Progenitor cell of endocrine pancreas (in vitro differentiated cells): Measurements from ENCODE around the gene BTN3A1. TPM values are rescaled to one million over a fixed set of nuclear protein-coding genes. Genes with fewer than 3 reads are reported as not detected.
"Not testable (repeated sequence)": the region's sequence is repeated elsewhere in the genome, so short reads cannot be mapped to it uniquely, and the experiment has no call there.

Source experiments
- DNase-seq: peaks from one replicate; pipeline ENCODE4 v3.0.0; 2021; ENCODE audit warnings: low spot score; ENCODE audit not compliant: unreplicated experiment
- H3K27ac Mint-ChIP-seq: 2 replicates; pipeline ENCODE4 v1.8.0; 2021; ENCODE audit warnings: mild to moderate bottlenecking, moderate library complexity, mixed read lengths
- H3K27me3 Mint-ChIP-seq: 2 replicates; pipeline ENCODE4 v1.8.0; 2021; ENCODE audit warnings: mixed read lengths
- H3K36me3 Mint-ChIP-seq: 2 replicates; pipeline ENCODE4 v1.8.0; 2022; ENCODE audit warnings: mixed read lengths; ENCODE audit not compliant: insufficient read depth
- H3K4me1 Mint-ChIP-seq: 2 replicates; pipeline ENCODE4 v1.8.0; 2021; ENCODE audit warnings: low read depth, mixed read lengths
- H3K4me3 Mint-ChIP-seq: 2 replicates; pipeline ENCODE4 v1.8.0; 2021; ENCODE audit warnings: low read depth, mild to moderate bottlenecking, moderate library complexity, mixed read lengths
- H3K9me3 Mint-ChIP-seq: 2 replicates; pipeline ENCODE4 v1.8.0; 2021; ENCODE audit warnings: low read depth, mixed read lengths
- CTCF ChIP-seq: fragments of 200-600 bp; sonication (generic); IDR thresholded peaks from one replicate; pipeline ENCODE4 v1.5.0; 2021; ENCODE audit warnings: antibody characterized with exemption, mild to moderate bottlenecking; ENCODE audit not compliant: unreplicated experiment
- total RNA-seq: library from RNA; stranded (reverse); gene quantifications from 2 replicates; pipeline ENCODE4 v1.2.1, GENCODE V29; 2021

Gene BTN3A1
- total RNA-seq, 1 donor from 2014 or later, result 9.6 TPM

- no peak for TF ChIP-seq CTCF
- Mint-ChIP-seq H3K36me3 (peaks cover 43% of the 10 kb centered on the region), H3K9me3 (peaks cover 8% of the 10 kb centered on the region), H3K27me3 (no peaks in the 10 kb centered on the region), H3K4me3 (no peak overlapping the region), H3K27ac (no peak overlapping the region), H3K4me1 (peaks cover 7% of the 10 kb centered on the region)
- DNase-seq, result no peak
Measured at GRCh38 chr6:26428206-26428605, 26.1 kb downstream of the BTN3A1 start.

GRCh38 chr6:26430787-26431186, 28.7 kb downstream of the BTN3A1 start:
- Mint-ChIP-seq H3K4me3 (no peak overlapping the region), H3K27ac (no peak overlapping the region), H3K36me3 (peaks cover 51% of the 10 kb centered on the region), H3K9me3 (peaks cover 18% of the 10 kb centered on the region), H3K27me3 (no peaks in the 10 kb centered on the region), H3K4me1 (no peaks in the 10 kb centered on the region)
- TF ChIP-seq CTCF, result no peak
- no peak for DNase-seq

- H3K27me3 Mint-ChIP-seq, result no peaks in the 10 kb centered on the region
- no peak overlapping the region for H3K27ac Mint-ChIP-seq
- DNase-seq, result no peak
- no peaks in the 10 kb centered on the region for H3K4me1 Mint-ChIP-seq
- H3K36me3 Mint-ChIP-seq, result peaks cover 46% of the 10 kb centered on the region
- no peak for TF ChIP-seq CTCF
- peaks cover 18% of the 10 kb centered on the region for H3K9me3 Mint-ChIP-seq
- no peak overlapping the region for H3K4me3 Mint-ChIP-seq
Measured at GRCh38 chr6:26431258-26432172, 29.4 kb downstream of the BTN3A1 start.

- peaks cover 38% of the 10 kb centered on the region for H3K36me3 Mint-ChIP-seq
- DNase-seq, result no peak
- no peak overlapping the region for H3K4me3 Mint-ChIP-seq
- H3K27me3 Mint-ChIP-seq, result no peaks in the 10 kb centered on the region
- TF ChIP-seq CTCF, result no peak
- H3K9me3 Mint-ChIP-seq, result peaks cover 18% of the 10 kb centered on the region
- no peaks in the 10 kb centered on the region for H3K4me1 Mint-ChIP-seq
- no peak overlapping the region for H3K27ac Mint-ChIP-seq
Measured at GRCh38 chr6:26432627-26433201, 30.6 kb downstream of the BTN3A1 start.

GRCh38 chr6:26433680-26434079, 31.6 kb downstream of the BTN3A1 start:
- DNase-seq, H3K27ac Mint-ChIP-seq, H3K27me3 Mint-ChIP-seq, H3K4me1 Mint-ChIP-seq, H3K4me3 Mint-ChIP-seq: not testable (repeated sequence)
- Mint-ChIP-seq H3K9me3 (peaks cover 18% of the 10 kb centered on the region), H3K36me3 (peaks cover 35% of the 10 kb centered on the region)

- TF ChIP-seq CTCF, result no peak
- peaks cover 18% of the 10 kb centered on the region for H3K9me3 Mint-ChIP-seq
- peaks cover 33% of the 10 kb centered on the region for H3K36me3 Mint-ChIP-seq
- H3K4me1 Mint-ChIP-seq, result no peaks in the 10 kb centered on the region
- no peak for DNase-seq
- no peaks in the 10 kb centered on the region for H3K27me3 Mint-ChIP-seq
- H3K27ac Mint-ChIP-seq, result no peak overlapping the region
- H3K4me3 Mint-ChIP-seq, result no peak overlapping the region
Measured at GRCh38 chr6:26436018-26436417, 33.9 kb downstream of the BTN3A1 start.
